Mesendoderm (in vitro differentiated cells): Measurements from ENCODE around the gene CAST.

Experiments used
- DNase-seq: peaks from one replicate; pipeline ENCODE4 v3.0.0; 2013
- H2AK5ac ChIP-seq: 2 replicates; pipeline ENCODE4 v1.6.1; 2013; ENCODE audit warnings: low read length, inconsistent platforms
- H2BK120ac ChIP-seq: 2 replicates; pipeline ENCODE4 v1.6.1; 2013; ENCODE audit warnings: low read depth, mild to moderate bottlenecking, low read length, moderate library complexity, mixed read lengths
- H2BK15ac ChIP-seq: replicated peaks from 2 replicates; pipeline ENCODE4 v1.6.1; 2013; ENCODE audit warnings: low read depth, mild to moderate bottlenecking, moderate library complexity
- H2BK5ac ChIP-seq: 2 replicates; pipeline ENCODE4 v1.6.1; 2013; ENCODE audit warnings: low read length, inconsistent platforms
- H3K18ac ChIP-seq: 2 replicates; pipeline ENCODE4 v1.6.1; 2013; ENCODE audit warnings: mild to moderate bottlenecking, low read length, mixed read lengths
- H3K23ac ChIP-seq: one replicate; pipeline ENCODE4 v1.6.1; 2013; ENCODE audit warnings: low read length
- H3K27ac ChIP-seq: 2 replicates; pipeline ENCODE4 v1.5.1; 2013; ENCODE audit warnings: low read depth, mild to moderate bottlenecking, inconsistent platforms, low read length, moderate library complexity
- H3K27me3 ChIP-seq: 2 replicates; pipeline ENCODE4 v1.6.1; 2013; ENCODE audit warnings: low read length, control low read depth, mild to moderate bottlenecking, inconsistent platforms; ENCODE audit not compliant: insufficient read depth, poor library complexity
- H3K36me3 ChIP-seq: 2 replicates; pipeline ENCODE4 v1.6.1; 2013; ENCODE audit warnings: low read length, inconsistent platforms; ENCODE audit not compliant: control insufficient read depth, insufficient read depth
- H3K4ac ChIP-seq: one replicate; pipeline ENCODE4 v1.6.1; 2013; ENCODE audit warnings: low read depth, mild to moderate bottlenecking, low read length, moderate library complexity
- H3K4me1 ChIP-seq: 2 replicates; pipeline ENCODE4 v1.6.1; 2013; ENCODE audit warnings: low read depth, low read length, inconsistent platforms; ENCODE audit not compliant: control insufficient read depth
- H3K4me2 ChIP-seq: 2 replicates; pipeline ENCODE4 v1.6.1; 2013; ENCODE audit warnings: low read length
- H3K4me3 ChIP-seq: 2 replicates; pipeline ENCODE4 v1.5.1; 2013; ENCODE audit warnings: mild to moderate bottlenecking, low read length
- H3K56ac ChIP-seq: one replicate; pipeline ENCODE4 v1.6.1; 2013; ENCODE audit warnings: low read length
- H3K79me1 ChIP-seq: 2 replicates; pipeline ENCODE4 v1.6.1; 2013; ENCODE audit warnings: low read length, inconsistent platforms
- H3K79me2 ChIP-seq: 2 replicates; pipeline ENCODE4 v1.6.1; 2013; ENCODE audit warnings: mild to moderate bottlenecking, low read length; ENCODE audit not compliant: control insufficient read depth, insufficient read depth
- H3K9ac ChIP-seq: 2 replicates; pipeline ENCODE4 v1.6.1; 2013; ENCODE audit warnings: low read length, inconsistent platforms
- H4K5ac ChIP-seq: one replicate; pipeline ENCODE4 v1.6.1; 2013; ENCODE audit warnings: low read length
- H4K8ac ChIP-seq: one replicate; pipeline ENCODE4 v1.6.1; 2013; ENCODE audit warnings: low read depth, mild to moderate bottlenecking, control low read depth, low read length, moderate library complexity
- WGBS: extraction: QIAGEN DNeasy Blood & Tissue Kit; methylation state at CpG from one replicate; pipeline ENCODE4 v1.1.7; 2013; ENCODE audit warnings: low lambda C conversion rate, missing lambda C conversion rate; ENCODE audit not compliant: insufficient coverage; ENCODE audit errors: extremely low coverage; 5-methylcytosine and 5-hydroxymethylcytosine counted together

The CAST gene

DNA sequence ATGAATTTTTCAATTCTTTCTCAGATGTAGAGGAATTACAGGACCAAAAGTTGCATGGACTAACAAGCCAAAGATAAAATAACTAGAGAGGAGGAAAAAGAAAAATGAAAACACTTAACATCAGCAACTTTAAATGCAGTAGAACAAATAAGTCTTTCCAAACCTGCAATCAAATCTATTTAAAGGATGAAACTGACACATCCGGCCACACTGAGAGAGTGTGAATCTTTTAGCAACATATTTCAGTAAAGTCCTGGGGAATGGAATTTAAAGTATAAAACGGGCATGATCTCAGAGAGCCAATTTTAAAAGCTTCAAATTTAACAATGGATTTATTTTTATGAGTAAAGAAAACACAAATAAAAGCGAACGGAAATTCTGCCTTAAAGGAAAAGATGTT, 17.1 kb downstream of the CAST start:
- H3K79me2 ChIP-seq: no peaks in the 10 kb centered on the region
- no peaks in the 10 kb centered on the region for H3K27me3 ChIP-seq
- H4K5ac ChIP-seq: no peak overlapping the region
- no CpG with 5 or more reads among the region's 4 CpGs for WGBS
- no peak overlapping the region for H3K18ac ChIP-seq
- no peak overlapping the region for H3K4me2 ChIP-seq
- H2BK15ac ChIP-seq: no peak overlapping the region
- no peak overlapping the region for H2BK5ac ChIP-seq
- H3K79me1 ChIP-seq: no peaks in the 10 kb centered on the region
- no peak overlapping the region for H2AK5ac ChIP-seq
- H3K23ac ChIP-seq: no peak overlapping the region
- H3K4me1 ChIP-seq: no peaks in the 10 kb centered on the region
- no peaks in the 10 kb centered on the region for H3K36me3 ChIP-seq
- no peak overlapping the region for H3K27ac ChIP-seq
- H2BK120ac ChIP-seq: no peak overlapping the region
- H3K56ac ChIP-seq: no peak overlapping the region
- no peak overlapping the region for H3K4ac ChIP-seq
- H3K9ac ChIP-seq: no peak overlapping the region
- DNase-seq: no peak
- H3K4me3 ChIP-seq: no peak overlapping the region
- no peak overlapping the region for H4K8ac ChIP-seq

DNA sequence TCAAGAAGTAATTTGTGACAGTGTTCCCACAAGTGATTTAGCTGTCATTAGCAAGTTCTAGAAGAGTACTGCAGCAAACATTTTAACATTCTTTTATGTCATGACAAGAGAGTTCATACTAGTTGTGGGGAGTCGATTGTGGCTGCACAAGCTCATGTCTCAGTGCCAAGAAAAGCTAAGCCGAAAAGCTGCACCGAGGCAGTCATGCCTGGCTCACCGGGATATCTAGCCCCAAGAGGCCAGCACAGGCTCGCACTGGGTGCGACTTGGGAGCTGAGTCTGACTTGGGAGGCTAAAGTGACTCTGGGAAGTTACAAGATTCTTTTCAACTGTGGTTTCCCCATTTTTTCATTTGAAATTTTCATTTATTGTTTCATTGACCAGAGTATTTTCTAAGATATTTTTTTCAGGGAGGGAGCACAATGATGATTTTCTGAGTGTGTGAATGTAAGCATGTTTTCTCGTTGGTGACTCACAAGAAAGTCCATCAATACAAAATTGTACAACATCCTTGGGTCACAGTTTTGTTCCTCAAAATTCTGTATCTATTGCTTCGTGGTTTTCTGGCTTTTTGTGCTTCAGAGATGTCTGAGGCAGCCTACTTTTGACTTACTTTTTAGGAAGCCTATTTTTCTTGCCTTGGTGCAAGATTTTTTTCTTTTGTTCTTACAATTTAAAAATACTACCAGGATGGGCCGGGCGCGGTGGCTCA, 18.7 kb downstream of the CAST start:
- Histone ChIP-seq H3K4ac (no peak overlapping the region), H2AK5ac (no peak overlapping the region), H3K18ac (no peak overlapping the region), H3K79me1 (no peaks in the 10 kb centered on the region), H3K23ac (no peak overlapping the region), H2BK5ac (no peak overlapping the region), H3K4me3 (no peak overlapping the region), H2BK15ac (no peak overlapping the region), H3K27ac (no peak overlapping the region), H3K4me1 (no peaks in the 10 kb centered on the region), H3K4me2 (no peak overlapping the region), H3K79me2 (no peaks in the 10 kb centered on the region), H3K56ac (no peak overlapping the region), H3K27me3 (no peaks in the 10 kb centered on the region), H3K9ac (no peak overlapping the region), H4K5ac (no peak overlapping the region), H2BK120ac (no peak overlapping the region), H4K8ac (no peak overlapping the region), H3K36me3 (no peaks in the 10 kb centered on the region)
- WGBS: no CpG with 5 or more reads among the region's 11 CpGs
- no peak for DNase-seq

- Histone ChIP-seq H3K27ac (no peak overlapping the region), H3K56ac (no peak overlapping the region)
- DNase-seq: no peak
Observed at GRCh38 chr5:96683392-96683791, 21.2 kb downstream of the CAST start.

DNA sequence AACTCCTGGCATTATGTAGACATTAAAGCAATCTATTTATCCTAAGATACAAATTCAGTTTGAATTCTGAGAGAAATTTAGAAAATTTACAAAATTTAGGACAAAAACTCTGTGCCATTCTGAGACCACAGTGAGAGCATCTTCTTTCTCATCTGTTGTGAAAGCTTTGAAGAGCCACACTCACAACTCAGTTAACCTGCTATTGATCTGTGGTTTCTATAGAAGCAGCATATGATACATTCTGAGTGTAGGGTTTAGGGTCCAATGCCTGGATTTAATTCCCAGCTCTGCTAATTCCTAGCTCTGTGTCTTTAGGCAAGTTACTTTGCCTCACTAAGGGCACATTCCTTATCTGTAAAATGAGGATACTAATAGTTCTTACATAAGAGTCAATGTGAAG, 21.6 kb downstream of the CAST start:
- Histone ChIP-seq H3K4ac (no peak overlapping the region), H2BK15ac (no peak overlapping the region), H3K9ac (no peak overlapping the region), H3K23ac (no peak overlapping the region), H3K36me3 (no peaks in the 10 kb centered on the region), H3K4me3 (no peak overlapping the region), H2BK5ac (no peak overlapping the region), H3K18ac (no peak overlapping the region), H3K27me3 (no peaks in the 10 kb centered on the region), H2AK5ac (no peak overlapping the region), H3K79me2 (no peaks in the 10 kb centered on the region), H3K56ac (no peak overlapping the region), H3K4me2 (no peak overlapping the region), H3K27ac (no peak overlapping the region), H4K5ac (no peak overlapping the region), H4K8ac (no peak overlapping the region), H2BK120ac (no peak overlapping the region), H3K4me1 (no peaks in the 10 kb centered on the region), H3K79me1 (no peaks in the 10 kb centered on the region)
- no peak for DNase-seq

More at GRCh38 chr5:96683392-96683791, 21.2 kb downstream of the CAST start:
- no peaks in the 10 kb centered on the region for H3K79me2 ChIP-seq
- no peak overlapping the region for H3K4ac ChIP-seq
- H3K36me3 ChIP-seq: no peaks in the 10 kb centered on the region
- no peak overlapping the region for H3K4me3 ChIP-seq
- no peak overlapping the region for H3K4me2 ChIP-seq
- H3K18ac ChIP-seq: no peak overlapping the region
- H3K27me3 ChIP-seq: no peaks in the 10 kb centered on the region
- no peak overlapping the region for H2BK5ac ChIP-seq
- no peaks in the 10 kb centered on the region for H3K4me1 ChIP-seq
- H2BK15ac ChIP-seq: no peak overlapping the region
- H3K23ac ChIP-seq: no peak overlapping the region
- H4K5ac ChIP-seq: no peak overlapping the region
- no peak overlapping the region for H2BK120ac ChIP-seq
- no peaks in the 10 kb centered on the region for H3K79me1 ChIP-seq
- no peak overlapping the region for H3K9ac ChIP-seq
- no peak overlapping the region for H4K8ac ChIP-seq
- no CpG with 5 or more reads among the region's 1 CpG for WGBS
- no peak overlapping the region for H2AK5ac ChIP-seq

GRCh38 chr5:96687080-96687479, 24.9 kb downstream of the CAST start:
- H3K4me1 ChIP-seq: no peaks in the 10 kb centered on the region
- H3K36me3 ChIP-seq: no peaks in the 10 kb centered on the region
- no peak overlapping the region for H3K4ac ChIP-seq
- H3K23ac ChIP-seq: no peak overlapping the region
- no peak overlapping the region for H3K4me3 ChIP-seq
- H2AK5ac ChIP-seq: no peak overlapping the region
- H3K27me3 ChIP-seq: no peaks in the 10 kb centered on the region
- no peaks in the 10 kb centered on the region for H3K79me1 ChIP-seq
- H3K4me2 ChIP-seq: no peak overlapping the region
- no peak overlapping the region for H3K9ac ChIP-seq
- no peak overlapping the region for H4K8ac ChIP-seq
- H2BK5ac ChIP-seq: no peak overlapping the region
- H2BK120ac ChIP-seq: no peak overlapping the region
- H3K27ac ChIP-seq: no peak overlapping the region
- no peak overlapping the region for H3K56ac ChIP-seq
- no peak for DNase-seq
- H4K5ac ChIP-seq: no peak overlapping the region
- no CpG with 5 or more reads among the region's 5 CpGs for WGBS
- H3K79me2 ChIP-seq: no peaks in the 10 kb centered on the region
- no peak overlapping the region for H3K18ac ChIP-seq
- no peak overlapping the region for H2BK15ac ChIP-seq

- H3K18ac ChIP-seq: no peak overlapping the region
- no peak overlapping the region for H2BK120ac ChIP-seq
- H2AK5ac ChIP-seq: no peak overlapping the region
- H3K4me2 ChIP-seq: no peak overlapping the region
- no peaks in the 10 kb centered on the region for H3K4me1 ChIP-seq
- no peak overlapping the region for H2BK15ac ChIP-seq
- H3K27ac ChIP-seq: no peak overlapping the region
- H3K56ac ChIP-seq: no peak overlapping the region
- no peak overlapping the region for H3K9ac ChIP-seq
- H4K5ac ChIP-seq: no peak overlapping the region
- H3K79me1 ChIP-seq: no peaks in the 10 kb centered on the region
- no peaks in the 10 kb centered on the region for H3K79me2 ChIP-seq
- H3K27me3 ChIP-seq: no peaks in the 10 kb centered on the region
- H2BK5ac ChIP-seq: no peak overlapping the region
- no peak overlapping the region for H4K8ac ChIP-seq
- no peak overlapping the region for H3K4ac ChIP-seq
- no CpG with 5 or more reads among the region's 5 CpGs for WGBS
- H3K4me3 ChIP-seq: no peak overlapping the region
- H3K23ac ChIP-seq: no peak overlapping the region
- no peaks in the 10 kb centered on the region for H3K36me3 ChIP-seq
- no peak for DNase-seq
Observed at GRCh38 chr5:96687812-96688453, 25.8 kb downstream of the CAST start.
